K562 (cell line): Measurements from ENCODE around the gene STMND1.

Experiments
- CHD1 ChIP-seq: fragments of 200-600 bp; sonication (generic); IDR thresholded peaks from one replicate; pipeline ENCODE4 v1.6.1; 2012; ENCODE audit warnings: mild to moderate bottlenecking, moderate library complexity, low read length, inconsistent platforms
- NCOA1 ChIP-seq: fragments of 450-650 bp; IDR thresholded peaks from 2 replicates; pipeline ENCODE4 v1.6.1; 2016; ENCODE audit warnings: low read depth
- RBFOX2 ChIP-seq: fragments of 200-400 bp; formaldehyde crosslinking; IDR thresholded peaks from 2 replicates; pipeline ENCODE4 v1.6.1; 2017; ENCODE audit warnings: low read depth, mild to moderate bottlenecking, low read length, moderate library complexity
- TEAD4 ChIP-seq, 2 experiments: sonication (generic) in 1 of 2; formaldehyde crosslinking in 1 of 2; IDR thresholded peaks; 2 replicates each; pipeline versions ENCODE4 v1.6.1 to v1.8.0; 2012 to 2022; ENCODE audit warnings: borderline replicate concordance in 1 of 2, inconsistent platforms in 1 of 2, low read length in 1 of 2, mild to moderate bottlenecking in 1 of 2, missing genetic modification reagents in 1 of 2
- ZFPM2 ChIP-seq: fragments of 250-450 bp; sonication (Bioruptor Pico); IDR thresholded peaks from 2 replicates; pipeline ENCODE4 v1.5.1; 2022; ENCODE audit warnings: mild to moderate bottlenecking
- ZNF274 ChIP-seq: IDR thresholded peaks from 2 replicates; pipeline ENCODE4 v1.6.1; 2011; ENCODE audit warnings: low read depth, mild to moderate bottlenecking, low read length, moderate library complexity, borderline replicate concordance
- TF ChIP-seq, protein P1 (sequence below), 2 experiments: fragments of 450-650 bp; IDR thresholded peaks; 2 replicates each; pipeline ENCODE4 v1.6.1; 2016
- TF ChIP-seq, protein P2 (sequence below): sonication (generic); formaldehyde crosslinking; IDR thresholded peaks from 2 replicates; pipeline ENCODE4 v1.8.1; 2022; ENCODE audit warnings: missing genetic modification reagents
- TF ChIP-seq, protein P3 (sequence below): fragments of 150-350 bp; IDR thresholded peaks from 2 replicates; pipeline ENCODE4 v1.6.1; 2014; ENCODE audit warnings: low read depth, mild to moderate bottlenecking, low read length, borderline replicate concordance
- TF ChIP-seq, protein P4 (sequence below): fragments of 450-650 bp; formaldehyde crosslinking; conservative IDR thresholded peaks from 2 replicates; pipeline ENCODE4 v1.4.0; 2022; ENCODE audit warnings: mild to moderate bottlenecking, missing genetic modification characterization
- TF ChIP-seq, protein P5 (sequence below), 3 experiments: IDR thresholded peaks in 2 of 3; conservative IDR thresholded peaks in 1 of 3; 2 replicates each; pipeline ENCODE4 v1.5.1; 2011 to 2012; ENCODE audit warnings: low read length in 3 of 3, mild to moderate bottlenecking in 3 of 3, control low read depth in 2 of 3, improper control_type of control experiment in 1 of 3, inconsistent platforms in 1 of 3, low read depth in 1 of 3, mixed read lengths in 1 of 3, moderate library complexity in 1 of 3; ENCODE audit not compliant: insufficient read depth in 2 of 3
- TF ChIP-seq, protein P6 (sequence below): fragments of 250-450 bp; sonication (Bioruptor Pico); IDR thresholded peaks from 2 replicates; pipeline ENCODE4 v1.8.0; 2021; ENCODE audit warnings: moderate library complexity, mild to moderate bottlenecking, inconsistent platforms
- TF ChIP-seq, protein P7 (sequence below), 2 experiments: fragments of 450-650 bp in 1 of 2; sonication (generic) in 1 of 2; formaldehyde crosslinking in 1 of 2; IDR thresholded peaks in 1 of 2; conservative IDR thresholded peaks in 1 of 2; 2 replicates each; pipeline versions ENCODE4 v1.6.1 to v1.8.1; 2016 to 2023; ENCODE audit warnings: mild to moderate bottlenecking in 2 of 2, moderate library complexity in 2 of 2, inconsistent platforms in 1 of 2, missing genetic modification reagents in 1 of 2

DNA sequence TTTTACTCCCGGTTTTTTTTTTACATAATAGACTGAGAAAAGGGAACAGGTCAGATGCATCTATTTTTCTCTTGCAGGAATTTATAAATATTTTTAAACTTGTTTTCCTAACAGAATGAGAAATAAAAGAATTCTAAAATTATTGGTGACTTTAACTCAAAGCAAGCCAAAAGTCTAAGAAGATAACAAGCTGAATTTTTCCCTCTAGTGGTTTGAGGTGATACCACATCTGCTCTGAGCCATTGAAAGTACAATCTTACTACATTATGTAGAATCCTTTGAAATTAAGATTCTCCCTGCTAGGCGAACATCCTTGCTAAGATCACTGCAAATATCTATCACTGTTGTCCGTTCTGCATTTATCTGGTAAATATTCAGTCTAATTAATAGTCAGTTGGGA lies 10.7 kb upstream of the STMND1 start:
- TF ChIP-seq, protein P1, sequence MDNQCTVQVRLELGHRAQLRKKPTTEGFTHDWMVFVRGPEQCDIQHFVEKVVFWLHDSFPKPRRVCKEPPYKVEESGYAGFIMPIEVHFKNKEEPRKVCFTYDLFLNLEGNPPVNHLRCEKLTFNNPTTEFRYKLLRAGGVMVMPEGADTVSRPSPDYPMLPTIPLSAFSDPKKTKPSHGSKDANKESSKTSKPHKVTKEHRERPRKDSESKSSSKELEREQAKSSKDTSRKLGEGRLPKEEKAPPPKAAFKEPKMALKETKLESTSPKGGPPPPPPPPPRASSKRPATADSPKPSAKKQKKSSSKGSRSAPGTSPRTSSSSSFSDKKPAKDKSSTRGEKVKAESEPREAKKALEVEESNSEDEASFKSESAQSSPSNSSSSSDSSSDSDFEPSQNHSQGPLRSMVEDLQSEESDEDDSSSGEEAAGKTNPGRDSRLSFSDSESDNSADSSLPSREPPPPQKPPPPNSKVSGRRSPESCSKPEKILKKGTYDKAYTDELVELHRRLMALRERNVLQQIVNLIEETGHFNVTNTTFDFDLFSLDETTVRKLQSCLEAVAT (IDR thresholded peaks at IDR 0.05), result no peak
- TF ChIP-seq TEAD4 (IDR thresholded peaks at IDR 0.05; ENCODE audit: low read length), result no peak
- TF ChIP-seq TEAD4 (CRISPR knock-in tag; IDR thresholded peaks at IDR 0.05; ENCODE audit: borderline replicate concordance), result no peak
- TF ChIP-seq, protein P2, sequence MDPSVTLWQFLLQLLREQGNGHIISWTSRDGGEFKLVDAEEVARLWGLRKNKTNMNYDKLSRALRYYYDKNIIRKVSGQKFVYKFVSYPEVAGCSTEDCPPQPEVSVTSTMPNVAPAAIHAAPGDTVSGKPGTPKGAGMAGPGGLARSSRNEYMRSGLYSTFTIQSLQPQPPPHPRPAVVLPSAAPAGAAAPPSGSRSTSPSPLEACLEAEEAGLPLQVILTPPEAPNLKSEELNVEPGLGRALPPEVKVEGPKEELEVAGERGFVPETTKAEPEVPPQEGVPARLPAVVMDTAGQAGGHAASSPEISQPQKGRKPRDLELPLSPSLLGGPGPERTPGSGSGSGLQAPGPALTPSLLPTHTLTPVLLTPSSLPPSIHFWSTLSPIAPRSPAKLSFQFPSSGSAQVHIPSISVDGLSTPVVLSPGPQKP (CRISPR knock-in tag), result no peak
- TF ChIP-seq ZFPM2 (CRISPR knock-in tag), result no peak
- TF ChIP-seq, protein P3, sequence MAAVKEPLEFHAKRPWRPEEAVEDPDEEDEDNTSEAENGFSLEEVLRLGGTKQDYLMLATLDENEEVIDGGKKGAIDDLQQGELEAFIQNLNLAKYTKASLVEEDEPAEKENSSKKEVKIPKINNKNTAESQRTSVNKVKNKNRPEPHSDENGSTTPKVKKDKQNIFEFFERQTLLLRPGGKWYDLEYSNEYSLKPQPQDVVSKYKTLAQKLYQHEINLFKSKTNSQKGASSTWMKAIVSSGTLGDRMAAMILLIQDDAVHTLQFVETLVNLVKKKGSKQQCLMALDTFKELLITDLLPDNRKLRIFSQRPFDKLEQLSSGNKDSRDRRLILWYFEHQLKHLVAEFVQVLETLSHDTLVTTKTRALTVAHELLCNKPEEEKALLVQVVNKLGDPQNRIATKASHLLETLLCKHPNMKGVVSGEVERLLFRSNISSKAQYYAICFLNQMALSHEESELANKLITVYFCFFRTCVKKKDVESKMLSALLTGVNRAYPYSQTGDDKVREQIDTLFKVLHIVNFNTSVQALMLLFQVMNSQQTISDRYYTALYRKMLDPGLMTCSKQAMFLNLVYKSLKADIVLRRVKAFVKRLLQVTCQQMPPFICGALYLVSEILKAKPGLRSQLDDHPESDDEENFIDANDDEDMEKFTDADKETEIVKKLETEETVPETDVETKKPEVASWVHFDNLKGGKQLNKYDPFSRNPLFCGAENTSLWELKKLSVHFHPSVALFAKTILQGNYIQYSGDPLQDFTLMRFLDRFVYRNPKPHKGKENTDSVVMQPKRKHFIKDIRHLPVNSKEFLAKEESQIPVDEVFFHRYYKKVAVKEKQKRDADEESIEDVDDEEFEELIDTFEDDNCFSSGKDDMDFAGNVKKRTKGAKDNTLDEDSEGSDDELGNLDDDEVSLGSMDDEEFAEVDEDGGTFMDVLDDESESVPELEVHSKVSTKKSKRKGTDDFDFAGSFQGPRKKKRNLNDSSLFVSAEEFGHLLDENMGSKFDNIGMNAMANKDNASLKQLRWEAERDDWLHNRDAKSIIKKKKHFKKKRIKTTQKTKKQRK, result no peak
- no peak for TF ChIP-seq CHD1
- TF ChIP-seq, protein P4, sequence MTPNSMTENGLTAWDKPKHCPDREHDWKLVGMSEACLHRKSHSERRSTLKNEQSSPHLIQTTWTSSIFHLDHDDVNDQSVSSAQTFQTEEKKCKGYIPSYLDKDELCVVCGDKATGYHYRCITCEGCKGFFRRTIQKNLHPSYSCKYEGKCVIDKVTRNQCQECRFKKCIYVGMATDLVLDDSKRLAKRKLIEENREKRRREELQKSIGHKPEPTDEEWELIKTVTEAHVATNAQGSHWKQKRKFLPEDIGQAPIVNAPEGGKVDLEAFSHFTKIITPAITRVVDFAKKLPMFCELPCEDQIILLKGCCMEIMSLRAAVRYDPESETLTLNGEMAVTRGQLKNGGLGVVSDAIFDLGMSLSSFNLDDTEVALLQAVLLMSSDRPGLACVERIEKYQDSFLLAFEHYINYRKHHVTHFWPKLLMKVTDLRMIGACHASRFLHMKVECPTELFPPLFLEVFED (CRISPR knock-in tag), result no peak
- no peak for TF ChIP-seq NCOA1
- TF ChIP-seq, protein P5, sequence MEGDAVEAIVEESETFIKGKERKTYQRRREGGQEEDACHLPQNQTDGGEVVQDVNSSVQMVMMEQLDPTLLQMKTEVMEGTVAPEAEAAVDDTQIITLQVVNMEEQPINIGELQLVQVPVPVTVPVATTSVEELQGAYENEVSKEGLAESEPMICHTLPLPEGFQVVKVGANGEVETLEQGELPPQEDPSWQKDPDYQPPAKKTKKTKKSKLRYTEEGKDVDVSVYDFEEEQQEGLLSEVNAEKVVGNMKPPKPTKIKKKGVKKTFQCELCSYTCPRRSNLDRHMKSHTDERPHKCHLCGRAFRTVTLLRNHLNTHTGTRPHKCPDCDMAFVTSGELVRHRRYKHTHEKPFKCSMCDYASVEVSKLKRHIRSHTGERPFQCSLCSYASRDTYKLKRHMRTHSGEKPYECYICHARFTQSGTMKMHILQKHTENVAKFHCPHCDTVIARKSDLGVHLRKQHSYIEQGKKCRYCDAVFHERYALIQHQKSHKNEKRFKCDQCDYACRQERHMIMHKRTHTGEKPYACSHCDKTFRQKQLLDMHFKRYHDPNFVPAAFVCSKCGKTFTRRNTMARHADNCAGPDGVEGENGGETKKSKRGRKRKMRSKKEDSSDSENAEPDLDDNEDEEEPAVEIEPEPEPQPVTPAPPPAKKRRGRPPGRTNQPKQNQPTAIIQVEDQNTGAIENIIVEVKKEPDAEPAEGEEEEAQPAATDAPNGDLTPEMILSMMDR (IDR thresholded peaks at IDR 0.05 in 2 of 3, conservative IDR thresholded peaks at IDR 0.05 in 1 of 3; ENCODE audit: insufficient read depth in 2 of 3, low read depth in 1 of 3, low read length in 3 of 3), result no peak; a peak in 1 of 6 replicates
- TF ChIP-seq, protein P6, sequence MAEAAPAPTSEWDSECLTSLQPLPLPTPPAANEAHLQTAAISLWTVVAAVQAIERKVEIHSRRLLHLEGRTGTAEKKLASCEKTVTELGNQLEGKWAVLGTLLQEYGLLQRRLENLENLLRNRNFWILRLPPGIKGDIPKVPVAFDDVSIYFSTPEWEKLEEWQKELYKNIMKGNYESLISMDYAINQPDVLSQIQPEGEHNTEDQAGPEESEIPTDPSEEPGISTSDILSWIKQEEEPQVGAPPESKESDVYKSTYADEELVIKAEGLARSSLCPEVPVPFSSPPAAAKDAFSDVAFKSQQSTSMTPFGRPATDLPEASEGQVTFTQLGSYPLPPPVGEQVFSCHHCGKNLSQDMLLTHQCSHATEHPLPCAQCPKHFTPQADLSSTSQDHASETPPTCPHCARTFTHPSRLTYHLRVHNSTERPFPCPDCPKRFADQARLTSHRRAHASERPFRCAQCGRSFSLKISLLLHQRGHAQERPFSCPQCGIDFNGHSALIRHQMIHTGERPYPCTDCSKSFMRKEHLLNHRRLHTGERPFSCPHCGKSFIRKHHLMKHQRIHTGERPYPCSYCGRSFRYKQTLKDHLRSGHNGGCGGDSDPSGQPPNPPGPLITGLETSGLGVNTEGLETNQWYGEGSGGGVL (CRISPR knock-in tag), result no peak
- TF ChIP-seq ZNF274, result no peak
- TF ChIP-seq, protein P7, sequence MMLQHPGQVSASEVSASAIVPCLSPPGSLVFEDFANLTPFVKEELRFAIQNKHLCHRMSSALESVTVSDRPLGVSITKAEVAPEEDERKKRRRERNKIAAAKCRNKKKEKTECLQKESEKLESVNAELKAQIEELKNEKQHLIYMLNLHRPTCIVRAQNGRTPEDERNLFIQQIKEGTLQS (IDR thresholded peaks at IDR 0.05), result no peak
- TF ChIP-seq, protein P7 (CRISPR knock-in tag; conservative IDR thresholded peaks at IDR 0.05), result no peak
- TF ChIP-seq RBFOX2, result no peak
